Upper lobe of left lung (tissue), 6 donors: Measurements from ENCODE around the gene ATP7A. TPM values are rescaled to one million over a fixed set of nuclear protein-coding genes. Genes with fewer than 3 reads are reported as not detected.
A peak's percentile ranks its signal among the peaks of the same experiment; 100 is the strongest.
"Not testable (repeated sequence)": the region's sequence is repeated elsewhere in the genome, so short reads cannot be mapped to it uniquely, and the experiment has no call there.

Experiments
- ATAC-seq, 2 donors: fragments of 200-7000 bp; cut with Tn5 transposase; one replicate each; pipeline ENCODE4 v1.9.1; 2022; ENCODE audit warnings: mild to moderate bottlenecking in 2 of 2, moderate library complexity in 2 of 2; ENCODE audit not compliant: low FRiP score in 2 of 2
- DNase-seq, 2 donors: peaks; one replicate each; pipeline ENCODE4 v3.0.0-alpha.2; 2019 to 2020
- H3K27ac ChIP-seq, 4 donors: fragments of 200-600 bp; sonication (generic); one replicate each; pipeline ENCODE4 v1.5.1; 2016 to 2019
- H3K27me3 ChIP-seq, 4 donors: fragments of 200-600 bp; sonication (generic); one replicate each; pipeline ENCODE4 v1.5.1; 2017 to 2019
- H3K36me3 ChIP-seq, 4 donors: fragments of 200-600 bp; sonication (generic); one replicate each; pipeline ENCODE4 v1.5.1; 2016 to 2019
- H3K4me1 ChIP-seq, 4 donors: fragments of 200-600 bp; sonication (generic); one replicate each; pipeline ENCODE4 v1.5.1; 2018 to 2019
- H3K4me3 ChIP-seq, 4 donors: fragments of 200-600 bp; sonication (generic); one replicate each; pipeline ENCODE4 v1.5.1; 2017 to 2019; ENCODE audit warnings: mild to moderate bottlenecking in 2 of 4, moderate library complexity in 1 of 4
- H3K9me3 ChIP-seq, 4 donors: fragments of 200-600 bp; sonication (generic); one replicate each; pipeline ENCODE4 v1.5.1; 2018 to 2019
- EP300 ChIP-seq, 4 donors: sonication (generic); formaldehyde crosslinking; IDR thresholded peaks; one replicate each; pipeline ENCODE4 v1.5.1; 2017; ENCODE audit warnings: antibody characterized with exemption in 4 of 4, control low read depth in 2 of 4
- POLR2A ChIP-seq, 4 donors: fragments of 450-650 bp; IDR thresholded peaks; one replicate each; pipeline ENCODE4 v1.5.1; 2016 to 2017; ENCODE audit warnings: antibody characterized with exemption in 4 of 4, mild to moderate bottlenecking in 2 of 4
- POLR2AphosphoS5 ChIP-seq, 2 donors: sonication (generic); formaldehyde crosslinking; IDR thresholded peaks; one replicate each; pipeline ENCODE4 v1.5.1; 2017; ENCODE audit warnings: antibody characterized with exemption in 2 of 2
- WGBS, 2 donors: methylation state at CpG; one replicate each; pipeline ENCODE4 v1.1.5; 2017 to 2018; 5-methylcytosine and 5-hydroxymethylcytosine counted together
- total RNA-seq, 6 donors: library from RNA; depleted of rRNA in 4 of 6; stranded (reverse); fragments of >200 nt in 4 of 6; gene quantifications; one replicate each; pipeline versions ENCODE4 v1.1.0 to v1.2.1, GENCODE V29; 2016 to 2021
- TF ChIP-seq, protein P1 (sequence below), 6 experiments: fragments of 450-650 bp in 4 of 6; fragments of 200-600 bp in 2 of 6; sonication (generic) in 2 of 6; IDR thresholded peaks; one replicate each; pipeline ENCODE4 v1.5.1; 2016 to 2019; ENCODE audit warnings: antibody characterized with exemption in 6 of 6
- donor health status: DM: no; HTN: no; CAD: no; lungs with moderate emphysema.
- donor health status: DM: no; HTN: yes; CAD: no; lungs with severe emphysema.

The ATP7A gene
- total RNA-seq, 6 donors from 2014 or later, result 6.9 to 23.1 (median 11.7) TPM

DNA sequence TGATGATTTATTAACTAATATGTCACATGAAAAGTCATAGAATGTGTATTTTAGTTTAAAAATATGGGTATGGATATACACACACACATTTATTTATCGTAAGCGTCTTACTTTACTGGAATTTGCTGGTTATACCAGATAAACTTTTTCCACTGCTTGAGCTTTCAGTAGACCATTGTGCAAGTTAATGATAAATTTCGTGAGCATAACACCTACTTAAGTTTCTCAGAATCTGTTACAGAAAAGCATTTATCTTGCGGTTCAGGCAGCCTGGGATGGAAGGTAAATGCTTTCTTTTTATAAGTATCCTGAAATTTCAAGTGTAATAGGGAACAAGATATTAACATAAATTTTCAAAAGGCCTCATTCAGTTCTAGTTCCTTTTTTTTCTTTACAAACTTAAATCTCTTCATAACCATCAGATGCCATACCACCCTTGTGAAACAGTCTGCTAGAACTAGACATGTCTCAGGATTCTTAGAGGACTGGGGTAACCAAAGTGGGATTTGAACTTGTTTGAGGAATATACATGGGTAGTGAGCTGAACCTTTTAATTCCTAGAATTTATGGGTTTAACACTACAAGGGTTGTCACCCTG is 27.7 kb downstream of the ATP7A start:
- ATAC-seq (no peak), DNase-seq (no peak)
- H3K9me3 ChIP-seq, result no peaks in the 10 kb centered on the region
- H3K27me3 ChIP-seq, result no peaks in the 10 kb centered on the region
- no peak for TF ChIP-seq POLR2AphosphoS5 (IDR thresholded peaks at IDR 0.05)
- TF ChIP-seq, protein P1, sequence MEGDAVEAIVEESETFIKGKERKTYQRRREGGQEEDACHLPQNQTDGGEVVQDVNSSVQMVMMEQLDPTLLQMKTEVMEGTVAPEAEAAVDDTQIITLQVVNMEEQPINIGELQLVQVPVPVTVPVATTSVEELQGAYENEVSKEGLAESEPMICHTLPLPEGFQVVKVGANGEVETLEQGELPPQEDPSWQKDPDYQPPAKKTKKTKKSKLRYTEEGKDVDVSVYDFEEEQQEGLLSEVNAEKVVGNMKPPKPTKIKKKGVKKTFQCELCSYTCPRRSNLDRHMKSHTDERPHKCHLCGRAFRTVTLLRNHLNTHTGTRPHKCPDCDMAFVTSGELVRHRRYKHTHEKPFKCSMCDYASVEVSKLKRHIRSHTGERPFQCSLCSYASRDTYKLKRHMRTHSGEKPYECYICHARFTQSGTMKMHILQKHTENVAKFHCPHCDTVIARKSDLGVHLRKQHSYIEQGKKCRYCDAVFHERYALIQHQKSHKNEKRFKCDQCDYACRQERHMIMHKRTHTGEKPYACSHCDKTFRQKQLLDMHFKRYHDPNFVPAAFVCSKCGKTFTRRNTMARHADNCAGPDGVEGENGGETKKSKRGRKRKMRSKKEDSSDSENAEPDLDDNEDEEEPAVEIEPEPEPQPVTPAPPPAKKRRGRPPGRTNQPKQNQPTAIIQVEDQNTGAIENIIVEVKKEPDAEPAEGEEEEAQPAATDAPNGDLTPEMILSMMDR (IDR thresholded peaks at IDR 0.05), result no peak
- TF ChIP-seq EP300 (IDR thresholded peaks at IDR 0.05), result no peak
- no peak for TF ChIP-seq POLR2A (IDR thresholded peaks at IDR 0.05)
- 77 to 84% methylated on average over 4 of the region's 4 CpGs for WGBS, 2 donors
- H3K27ac ChIP-seq, result no peak overlapping the region
- no peaks in the 10 kb centered on the region for H3K36me3 ChIP-seq
- H3K4me1 ChIP-seq, result peaks cover 0 to 12% (median 0%) of the 10 kb centered on the region in 4 donors
- no peak overlapping the region for H3K4me3 ChIP-seq

DNA sequence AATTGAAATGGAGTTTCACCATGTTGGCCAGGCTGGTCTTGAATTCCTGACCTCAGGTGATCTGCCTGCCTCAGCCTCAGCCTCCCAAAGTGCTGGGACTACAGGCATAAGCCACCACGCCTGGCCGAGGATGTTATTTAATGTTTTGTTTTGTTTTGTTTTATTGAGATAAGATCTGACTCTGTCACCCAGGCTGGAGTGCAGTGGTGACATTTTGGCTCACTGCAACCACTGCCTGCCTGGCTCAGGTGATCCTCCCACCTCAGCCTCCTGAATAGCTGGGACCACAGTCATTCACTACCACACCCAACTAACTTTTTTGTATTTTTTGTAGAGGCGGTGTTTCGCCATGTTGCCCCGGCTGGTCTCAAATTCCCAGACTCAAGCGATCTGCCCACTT is 34.5 kb downstream of the ATP7A start:
- not testable (repeated sequence) for DNase-seq, H3K9me3 ChIP-seq, ATAC-seq, H3K4me3 ChIP-seq, H3K27me3 ChIP-seq, H3K27ac ChIP-seq, H3K36me3 ChIP-seq
- 87 to 99% methylated on average over 6 of the region's 6 CpGs for WGBS, 2 donors
- H3K4me1 ChIP-seq, result peaks cover 0 to 11% (median 3%) of the 10 kb centered on the region in 4 donors

DNA sequence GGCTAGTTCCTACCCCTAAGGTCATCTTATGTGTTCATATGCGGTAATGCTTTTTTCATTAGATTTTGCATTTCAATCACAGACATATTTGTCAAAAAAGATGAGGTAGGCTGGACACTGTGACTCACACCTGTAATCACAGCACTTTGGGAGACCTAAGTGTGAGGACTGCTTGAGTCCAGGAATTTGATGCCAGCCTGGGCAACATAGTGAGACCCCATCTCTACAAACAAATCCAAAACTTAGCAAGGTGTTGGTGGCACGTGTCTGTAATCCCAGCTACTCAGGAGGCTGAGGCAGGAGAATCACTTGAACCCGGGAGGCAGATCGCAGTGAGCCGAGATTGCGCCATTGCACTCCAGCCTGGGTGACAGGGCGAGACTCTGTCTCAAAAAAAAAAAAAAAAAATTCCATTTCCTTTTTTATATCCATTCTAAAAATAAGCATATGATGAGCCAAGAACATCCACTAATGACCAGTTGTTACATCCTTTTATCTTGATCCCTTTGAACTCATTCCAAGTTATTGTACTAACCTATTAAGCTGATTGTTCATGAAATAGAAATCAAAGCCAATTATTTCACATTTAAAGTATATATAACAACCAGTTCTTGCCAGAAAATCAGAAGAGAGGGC is 35.5 kb downstream of the ATP7A start:
- Histone ChIP-seq H3K4me3 (no peak overlapping the region), H3K27ac (no peak overlapping the region), H3K9me3 (no peaks in the 10 kb centered on the region), H3K36me3 (no peaks in the 10 kb centered on the region), H3K4me1 (peaks cover 0 to 11% (median 4%) of the 10 kb centered on the region in 4 donors), H3K27me3 (no peaks in the 10 kb centered on the region)
- 42 to 53% methylated on average over 7 of the region's 7 CpGs for WGBS, 2 donors
- DNase-seq (no peak), ATAC-seq (no peak)
- TF ChIP-seq EP300 (IDR thresholded peaks at IDR 0.05) (no peak), POLR2AphosphoS5 (IDR thresholded peaks at IDR 0.05) (no peak), POLR2A (IDR thresholded peaks at IDR 0.05) (no peak)
- TF ChIP-seq, protein P1 (IDR thresholded peaks at IDR 0.05), result no peak

DNA sequence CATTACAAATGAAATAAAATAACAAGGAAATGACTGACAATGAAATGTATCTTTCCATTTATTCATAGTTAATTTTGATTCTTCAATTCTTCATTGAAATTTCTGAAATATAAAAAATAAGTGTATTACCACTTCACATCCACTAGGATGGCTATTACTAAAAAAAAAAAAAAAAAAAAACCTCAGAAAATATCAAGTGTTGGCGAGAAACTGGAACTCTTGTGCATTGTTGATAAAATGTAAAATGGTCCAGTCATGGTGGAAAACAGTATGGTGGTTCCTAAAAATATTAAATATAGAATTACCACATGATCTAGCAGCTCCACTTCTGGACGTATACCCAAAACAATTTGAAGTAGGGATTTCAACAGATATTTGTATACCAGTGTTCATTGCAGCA is 36.1 kb downstream of the ATP7A start:
- no peaks in the 10 kb centered on the region for H3K9me3 ChIP-seq
- WGBS, 2 donors, result 84 to 89% methylated on average over 2 of the region's 2 CpGs
- no peak overlapping the region for H3K27ac ChIP-seq
- ATAC-seq (no peak), DNase-seq (no peak)
- H3K36me3 ChIP-seq, result no peaks in the 10 kb centered on the region
- no peak for TF ChIP-seq POLR2AphosphoS5 (IDR thresholded peaks at IDR 0.05)
- TF ChIP-seq, protein P1 (IDR thresholded peaks at IDR 0.05), result no peak
- TF ChIP-seq POLR2A (IDR thresholded peaks at IDR 0.05), result no peak
- TF ChIP-seq EP300 (IDR thresholded peaks at IDR 0.05), result no peak
- H3K4me3 ChIP-seq, result no peak overlapping the region
- H3K27me3 ChIP-seq, result no peaks in the 10 kb centered on the region
- H3K4me1 ChIP-seq, result peaks cover 0 to 11% (median 4%) of the 10 kb centered on the region in 4 donors

DNA sequence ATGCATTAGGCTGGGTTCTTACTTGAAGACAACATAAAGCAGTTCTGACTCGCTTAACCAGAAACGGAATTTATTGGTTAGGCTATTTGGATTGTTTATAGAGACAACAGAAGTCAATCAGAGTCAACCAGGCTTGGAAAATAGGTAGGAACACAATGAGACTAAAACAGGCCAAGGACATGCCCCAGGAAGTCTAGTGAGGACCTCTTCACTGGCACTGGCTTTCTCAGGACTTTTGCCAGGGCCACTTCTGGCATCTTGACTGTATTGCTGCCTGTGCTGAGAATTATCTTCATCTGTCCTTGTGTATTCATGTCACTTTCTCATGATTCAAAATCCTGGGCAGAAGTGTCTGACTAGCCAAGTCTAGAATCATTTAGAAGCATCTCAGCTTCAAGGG is 39.3 kb downstream of the ATP7A start:
- Histone ChIP-seq H3K4me1 (peaks cover 0 to 5% (median 4%) of the 10 kb centered on the region in 4 donors), H3K9me3 (no peaks in the 10 kb centered on the region), H3K27me3 (no peaks in the 10 kb centered on the region), H3K4me3 (no peak overlapping the region), H3K27ac (no peak overlapping the region), H3K36me3 (no peaks in the 10 kb centered on the region)
- ATAC-seq (no peak), DNase-seq (peak in 1 of 2 donors; percentile 54)
- TF ChIP-seq, protein P1 (IDR thresholded peaks at IDR 0.05), result no peak
- no peak for TF ChIP-seq POLR2A (IDR thresholded peaks at IDR 0.05)
- TF ChIP-seq EP300 (IDR thresholded peaks at IDR 0.05), result no peak
- no peak for TF ChIP-seq POLR2AphosphoS5 (IDR thresholded peaks at IDR 0.05)
- WGBS, 2 donors, result 64% methylated on average over 2 of the region's 2 CpGs
